Measurements from ENCODE around the gene PJVK.

PJVK gene

DNA sequence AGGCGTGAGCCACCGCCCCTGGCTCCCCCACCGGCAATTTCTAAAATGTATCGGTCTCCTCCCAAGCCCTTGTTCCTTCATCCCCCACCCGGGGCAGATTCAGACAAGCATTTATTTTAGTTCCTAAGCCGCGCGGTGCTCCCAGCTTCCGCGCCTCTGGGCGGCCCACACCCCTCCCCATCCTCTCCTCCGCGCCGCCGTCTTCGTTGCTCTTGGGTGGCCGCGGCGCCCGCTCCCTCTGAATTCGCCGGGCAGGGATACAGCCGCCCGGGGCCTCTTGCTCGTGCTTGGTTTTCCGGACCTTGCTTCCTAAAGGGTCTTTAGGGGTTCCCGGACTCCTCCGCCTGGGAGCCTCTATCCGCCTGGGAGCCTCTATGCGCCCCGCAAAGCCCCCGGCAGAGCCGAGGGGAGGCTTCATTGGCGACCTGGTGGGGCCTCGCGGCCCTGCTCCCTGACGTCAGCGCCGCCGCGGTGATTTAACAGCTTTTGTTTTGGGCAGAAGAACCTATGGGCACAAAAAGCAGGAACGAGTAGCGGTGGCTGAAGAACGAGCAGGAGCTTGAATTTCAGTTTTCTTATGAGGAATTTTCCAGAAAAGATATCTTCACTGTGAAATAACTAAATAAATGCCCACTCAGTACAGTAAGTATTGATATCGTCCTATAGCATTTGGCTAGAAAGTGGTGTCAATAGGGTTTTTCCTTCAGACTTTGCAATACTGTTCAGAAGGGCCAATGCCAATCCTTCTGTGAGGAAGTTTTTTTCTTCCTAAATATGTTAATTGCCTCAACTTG, 37.5 kb upstream of the PJVK start:
- no peaks in the 10 kb centered on the region for H3K27me3 ChIP-seq (ENCODE audit: control insufficient read depth, low read length)
- peaks cover 15% of the 10 kb centered on the region for H3K4me1 ChIP-seq (ENCODE audit: control insufficient read depth, low read length)
- no peaks in the 10 kb centered on the region for H3K36me3 ChIP-seq (ENCODE audit: control insufficient read depth, low read length)
- no peaks in the 10 kb centered on the region for H3F3A ChIP-seq (ENCODE audit: control insufficient read depth, insufficient read depth)
- peak overlapping the region; percentile 73 for H3K4me2 ChIP-seq (ENCODE audit: low read length)
- H3K79me2 ChIP-seq (ENCODE audit: control insufficient read depth, low read length) = peaks cover 5% of the 10 kb centered on the region
- TF ChIP-seq EZH2phosphoT487 (IDR thresholded peaks at IDR 0.05; ENCODE audit: borderline replicate concordance, low read length) = no peak
- TF ChIP-seq, protein P1, sequence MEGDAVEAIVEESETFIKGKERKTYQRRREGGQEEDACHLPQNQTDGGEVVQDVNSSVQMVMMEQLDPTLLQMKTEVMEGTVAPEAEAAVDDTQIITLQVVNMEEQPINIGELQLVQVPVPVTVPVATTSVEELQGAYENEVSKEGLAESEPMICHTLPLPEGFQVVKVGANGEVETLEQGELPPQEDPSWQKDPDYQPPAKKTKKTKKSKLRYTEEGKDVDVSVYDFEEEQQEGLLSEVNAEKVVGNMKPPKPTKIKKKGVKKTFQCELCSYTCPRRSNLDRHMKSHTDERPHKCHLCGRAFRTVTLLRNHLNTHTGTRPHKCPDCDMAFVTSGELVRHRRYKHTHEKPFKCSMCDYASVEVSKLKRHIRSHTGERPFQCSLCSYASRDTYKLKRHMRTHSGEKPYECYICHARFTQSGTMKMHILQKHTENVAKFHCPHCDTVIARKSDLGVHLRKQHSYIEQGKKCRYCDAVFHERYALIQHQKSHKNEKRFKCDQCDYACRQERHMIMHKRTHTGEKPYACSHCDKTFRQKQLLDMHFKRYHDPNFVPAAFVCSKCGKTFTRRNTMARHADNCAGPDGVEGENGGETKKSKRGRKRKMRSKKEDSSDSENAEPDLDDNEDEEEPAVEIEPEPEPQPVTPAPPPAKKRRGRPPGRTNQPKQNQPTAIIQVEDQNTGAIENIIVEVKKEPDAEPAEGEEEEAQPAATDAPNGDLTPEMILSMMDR (IDR thresholded peaks at IDR 0.05; ENCODE audit: low read depth, low read length, poor library complexity, severe bottlenecking) = no peak
- H3K9me3 ChIP-seq (ENCODE audit: control insufficient read depth, insufficient read depth, low read length) = no peaks in the 10 kb centered on the region
- H4K20me1 ChIP-seq (ENCODE audit: control insufficient read depth, insufficient read depth, low read depth, low read length) = no peaks in the 10 kb centered on the region
- peak overlapping the region; percentile 77 for H3K4me3 ChIP-seq (ENCODE audit: low read length)
- H3K9me2 ChIP-seq (replicated peaks; ENCODE audit: control insufficient read depth, low read length) = no peaks in the 10 kb centered on the region
- peak overlapping the region; percentile 7; the same call in 1 of the 2 replicates for H3K27ac ChIP-seq (ENCODE audit: low read depth, low read length)

DNA sequence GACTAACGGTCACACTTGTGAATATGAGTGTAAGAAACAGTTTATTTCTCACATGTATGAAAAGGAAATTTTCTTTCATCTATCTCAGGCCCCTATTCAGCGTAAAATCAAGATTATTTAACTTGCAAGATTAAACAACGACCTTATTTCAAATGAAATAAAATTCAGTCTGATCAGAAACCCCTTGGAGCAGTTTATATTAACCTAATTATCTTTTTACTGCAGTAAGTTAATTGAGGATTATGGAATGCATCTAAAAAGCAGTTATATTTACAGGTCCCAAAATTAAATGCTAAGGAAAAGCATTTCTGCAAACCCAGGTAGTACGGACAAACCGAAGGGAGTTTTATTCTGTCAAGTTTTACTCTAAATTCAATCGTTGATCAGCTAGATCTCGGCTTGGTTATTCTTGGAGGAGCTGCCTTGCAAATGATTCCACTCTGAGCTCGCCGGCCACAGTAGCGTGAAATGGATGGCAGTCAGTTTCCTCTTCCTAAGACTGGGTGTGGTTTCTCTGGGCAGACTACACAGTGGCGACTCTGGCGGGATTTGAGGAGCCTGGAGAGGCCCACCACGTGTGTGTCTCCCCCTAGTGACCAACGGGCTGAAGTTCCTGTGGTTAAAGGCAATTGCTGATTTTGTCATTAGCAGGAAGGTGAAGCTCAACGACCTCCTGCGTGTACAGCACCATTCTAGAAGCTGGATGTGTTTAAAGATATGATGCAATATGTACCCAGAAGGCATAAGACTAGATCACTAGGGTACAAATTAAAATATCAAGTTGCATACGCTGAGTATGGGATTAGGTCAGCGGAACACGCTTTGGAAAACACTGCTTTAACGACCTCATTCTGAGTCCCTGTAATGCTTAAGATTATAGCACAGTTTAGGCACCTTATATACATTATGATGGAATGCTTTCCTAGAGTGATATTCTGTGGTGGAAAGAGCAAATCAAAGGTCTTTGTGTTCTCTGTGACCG, 36.6 kb upstream of the PJVK start:
- Histone ChIP-seq H3K27me3 (ENCODE audit: control insufficient read depth, low read length) (no peaks in the 10 kb centered on the region), H3K9me2 (replicated peaks; ENCODE audit: control insufficient read depth, low read length) (no peaks in the 10 kb centered on the region), H4K20me1 (ENCODE audit: control insufficient read depth, insufficient read depth, low read depth, low read length) (no peaks in the 10 kb centered on the region), H3K4me3 (ENCODE audit: low read length) (peak overlapping the region; percentile 77), H3K79me2 (ENCODE audit: control insufficient read depth, low read length) (peaks cover 5% of the 10 kb centered on the region), H3K4me2 (ENCODE audit: low read length) (peak overlapping the region; percentile 73), H3F3A (ENCODE audit: control insufficient read depth, insufficient read depth) (no peaks in the 10 kb centered on the region), H3K36me3 (ENCODE audit: control insufficient read depth, low read length) (no peaks in the 10 kb centered on the region), H3K9me3 (ENCODE audit: control insufficient read depth, insufficient read depth, low read length) (no peaks in the 10 kb centered on the region), H3K27ac (ENCODE audit: low read depth, low read length) (peak overlapping the region; percentile 7; the same call in 1 of the 2 replicates), H3K4me1 (ENCODE audit: control insufficient read depth, low read length) (peaks cover 15% of the 10 kb centered on the region)
- TF ChIP-seq EZH2phosphoT487 (IDR thresholded peaks at IDR 0.05; ENCODE audit: borderline replicate concordance, low read length) = no peak
- TF ChIP-seq, protein P1 (IDR thresholded peaks at IDR 0.05; ENCODE audit: low read depth, low read length, poor library complexity, severe bottlenecking) = peak; percentile 93

DNA sequence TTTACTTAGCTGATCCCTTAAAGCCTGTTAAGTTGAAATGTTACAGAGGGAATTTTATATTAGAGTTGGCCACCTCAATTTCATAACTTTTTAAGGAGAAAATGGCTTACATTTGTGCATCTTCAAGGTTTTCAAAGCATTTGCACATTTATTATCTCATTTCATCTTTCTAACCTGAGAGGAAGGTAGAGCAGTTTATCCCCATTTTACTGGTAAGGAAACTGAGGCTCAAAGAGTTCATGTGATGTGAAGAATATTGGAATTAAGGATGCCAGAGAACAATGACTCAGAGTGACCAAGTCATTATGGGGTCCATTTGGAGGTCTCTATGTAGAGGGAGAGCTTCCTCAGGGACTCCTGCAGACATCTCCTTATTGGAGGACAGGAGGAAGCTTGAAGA, 35.2 kb upstream of the PJVK start:
- Histone ChIP-seq H3K79me2 (ENCODE audit: control insufficient read depth, low read length) (peaks cover 5% of the 10 kb centered on the region), H4K20me1 (ENCODE audit: control insufficient read depth, insufficient read depth, low read depth, low read length) (no peaks in the 10 kb centered on the region), H3K27me3 (ENCODE audit: control insufficient read depth, low read length) (no peaks in the 10 kb centered on the region), H3K4me2 (ENCODE audit: low read length) (no peak overlapping the region), H3K9me3 (ENCODE audit: control insufficient read depth, insufficient read depth, low read length) (no peaks in the 10 kb centered on the region), H3K27ac (ENCODE audit: low read depth, low read length) (no peak overlapping the region), H3K4me1 (ENCODE audit: control insufficient read depth, low read length) (peaks cover 15% of the 10 kb centered on the region), H3K9me2 (replicated peaks; ENCODE audit: control insufficient read depth, low read length) (no peaks in the 10 kb centered on the region), H3K36me3 (ENCODE audit: control insufficient read depth, low read length) (no peaks in the 10 kb centered on the region), H3F3A (ENCODE audit: control insufficient read depth, insufficient read depth) (no peaks in the 10 kb centered on the region), H3K4me3 (ENCODE audit: low read length) (no peak overlapping the region)
- no peak for TF ChIP-seq EZH2phosphoT487 (IDR thresholded peaks at IDR 0.05; ENCODE audit: borderline replicate concordance, low read length)
- TF ChIP-seq, protein P1 (IDR thresholded peaks at IDR 0.05; ENCODE audit: low read depth, low read length, poor library complexity, severe bottlenecking) = no peak
